ENCODE results near the gene BBS9. TPM values are rescaled to one million over a fixed set of nuclear protein-coding genes. Genes with fewer than 3 reads are reported as not detected.

BBS9 gene
- total RNA-seq, 4 donors from 2014 or later = 16.4 to 26.0 (median 21.4) TPM

DNA sequence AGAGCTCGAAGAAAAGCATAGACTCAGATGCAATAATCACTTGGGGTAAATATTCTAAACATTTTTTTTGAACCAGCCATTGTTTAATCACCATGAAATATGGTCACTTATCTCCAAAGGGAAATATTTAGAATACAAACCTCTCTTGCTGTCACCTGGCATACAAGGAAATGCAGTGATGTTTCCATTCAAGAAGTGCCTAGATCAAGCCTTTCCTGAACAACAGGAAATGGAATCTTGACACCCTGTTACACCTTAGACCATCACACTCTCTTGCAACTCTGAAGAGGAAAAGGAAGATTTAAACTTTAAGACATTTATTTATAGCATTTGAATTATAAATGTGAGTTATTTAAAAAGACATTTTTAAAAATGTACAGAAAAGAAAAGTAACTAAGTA, 512.9 kb downstream of the BBS9 start:
- no peaks in the 10 kb centered on the region for H3K9me3 ChIP-seq
- no peak for DNase-seq (ENCODE audit: low spot score in 2 of 2)
- H3K4me3 ChIP-seq = no peak overlapping the region
- peaks cover 13% of the 10 kb centered on the region for H3K4me1 ChIP-seq
- TF ChIP-seq EP300 (IDR thresholded peaks at IDR 0.05) = no peak
- TF ChIP-seq POLR2AphosphoS5 (IDR thresholded peaks at IDR 0.05) = no peak
- TF ChIP-seq, protein P1, sequence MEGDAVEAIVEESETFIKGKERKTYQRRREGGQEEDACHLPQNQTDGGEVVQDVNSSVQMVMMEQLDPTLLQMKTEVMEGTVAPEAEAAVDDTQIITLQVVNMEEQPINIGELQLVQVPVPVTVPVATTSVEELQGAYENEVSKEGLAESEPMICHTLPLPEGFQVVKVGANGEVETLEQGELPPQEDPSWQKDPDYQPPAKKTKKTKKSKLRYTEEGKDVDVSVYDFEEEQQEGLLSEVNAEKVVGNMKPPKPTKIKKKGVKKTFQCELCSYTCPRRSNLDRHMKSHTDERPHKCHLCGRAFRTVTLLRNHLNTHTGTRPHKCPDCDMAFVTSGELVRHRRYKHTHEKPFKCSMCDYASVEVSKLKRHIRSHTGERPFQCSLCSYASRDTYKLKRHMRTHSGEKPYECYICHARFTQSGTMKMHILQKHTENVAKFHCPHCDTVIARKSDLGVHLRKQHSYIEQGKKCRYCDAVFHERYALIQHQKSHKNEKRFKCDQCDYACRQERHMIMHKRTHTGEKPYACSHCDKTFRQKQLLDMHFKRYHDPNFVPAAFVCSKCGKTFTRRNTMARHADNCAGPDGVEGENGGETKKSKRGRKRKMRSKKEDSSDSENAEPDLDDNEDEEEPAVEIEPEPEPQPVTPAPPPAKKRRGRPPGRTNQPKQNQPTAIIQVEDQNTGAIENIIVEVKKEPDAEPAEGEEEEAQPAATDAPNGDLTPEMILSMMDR (IDR thresholded peaks at IDR 0.05) = no peak
- TF ChIP-seq POLR2A (IDR thresholded peaks at IDR 0.05) = no peak
- no peaks in the 10 kb centered on the region for H3K36me3 ChIP-seq
- H3K27me3 ChIP-seq = no peaks in the 10 kb centered on the region
- 87% methylated on average over 1 of the region's 1 CpG for WGBS
- no peak overlapping the region for H3K27ac ChIP-seq

DNA sequence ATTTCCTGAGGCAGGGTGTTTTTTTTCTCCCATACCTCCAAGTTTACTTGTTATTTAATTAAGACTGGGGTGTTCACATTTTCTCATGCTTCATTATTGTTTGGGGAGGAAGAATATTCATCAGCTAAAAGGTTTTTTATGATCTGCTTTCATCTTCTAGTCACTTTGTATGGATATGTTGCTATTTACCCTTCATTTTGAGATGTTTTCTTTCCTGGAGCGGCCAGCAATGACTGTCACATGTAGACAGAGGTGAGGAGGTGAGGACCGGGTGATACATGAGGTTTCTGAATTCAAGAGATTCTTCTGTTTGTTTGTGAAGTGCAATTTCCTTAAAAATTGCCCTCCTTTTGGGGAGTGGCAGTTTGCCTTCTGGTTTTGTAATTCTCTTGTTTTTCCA, 514.2 kb downstream of the BBS9 start:
- Histone ChIP-seq H3K9me3 (no peaks in the 10 kb centered on the region), H3K27me3 (no peaks in the 10 kb centered on the region), H3K4me3 (no peak overlapping the region), H3K27ac (no peak overlapping the region), H3K36me3 (no peaks in the 10 kb centered on the region), H3K4me1 (peaks cover 13% of the 10 kb centered on the region)
- 90% methylated on average over 2 of the region's 2 CpGs for WGBS
- no peak for DNase-seq (ENCODE audit: low spot score in 2 of 2)
- TF ChIP-seq EP300 (IDR thresholded peaks at IDR 0.05) (no peak), POLR2AphosphoS5 (IDR thresholded peaks at IDR 0.05) (no peak), POLR2A (IDR thresholded peaks at IDR 0.05) (no peak)
- TF ChIP-seq, protein P1 (IDR thresholded peaks at IDR 0.05) = no peak

DNA sequence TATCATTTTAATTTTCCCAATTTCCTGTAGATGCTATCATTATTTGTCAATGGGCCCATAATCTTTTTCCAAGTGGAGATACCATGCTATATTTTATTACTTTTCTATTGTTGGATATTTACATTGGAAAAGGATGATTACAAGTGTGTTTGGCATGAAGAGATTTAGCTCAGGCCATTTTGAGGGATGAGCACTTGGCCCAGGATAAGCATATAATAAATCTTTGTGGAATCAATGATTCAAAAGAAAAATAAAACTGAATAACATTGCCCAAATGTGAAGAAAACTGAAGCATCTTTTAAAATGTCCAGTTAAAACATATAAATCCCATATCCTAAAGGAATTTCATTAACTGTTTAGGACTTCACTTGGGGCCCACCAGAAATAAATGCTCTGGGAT, 515.1 kb downstream of the BBS9 start:
- no peak for TF ChIP-seq POLR2A (IDR thresholded peaks at IDR 0.05)
- no peak for TF ChIP-seq POLR2AphosphoS5 (IDR thresholded peaks at IDR 0.05)
- TF ChIP-seq EP300 (IDR thresholded peaks at IDR 0.05) = no peak
- TF ChIP-seq, protein P1 (IDR thresholded peaks at IDR 0.05) = no peak
- no peaks in the 10 kb centered on the region for H3K9me3 ChIP-seq
- DNase-seq (ENCODE audit: low spot score in 2 of 2) = no peak
- H3K4me1 ChIP-seq = peaks cover 13% of the 10 kb centered on the region
- no peaks in the 10 kb centered on the region for H3K36me3 ChIP-seq
- H3K4me3 ChIP-seq = no peak overlapping the region
- no peak overlapping the region for H3K27ac ChIP-seq
- no peaks in the 10 kb centered on the region for H3K27me3 ChIP-seq

DNA sequence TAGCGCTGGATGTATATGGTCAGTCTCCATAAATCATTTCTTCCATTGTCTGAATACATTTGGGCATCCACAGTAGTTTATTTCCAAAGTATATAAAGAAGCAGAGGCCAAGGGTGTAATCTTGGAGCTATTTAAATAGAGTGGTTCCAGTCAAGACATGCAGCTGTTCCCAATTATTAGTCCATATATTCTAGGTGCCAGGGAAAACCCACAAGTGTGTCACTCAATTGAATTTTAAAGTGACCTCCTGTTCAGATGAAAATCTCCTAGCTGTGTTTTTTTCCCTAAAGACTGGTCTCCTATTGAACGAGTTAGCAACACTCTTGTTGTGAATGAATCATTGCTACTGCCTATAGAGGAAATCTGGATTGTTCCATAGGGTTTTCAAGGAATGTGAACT, 515.7 kb downstream of the BBS9 start:
- 62% methylated on average over 2 of the region's 2 CpGs for WGBS

DNA sequence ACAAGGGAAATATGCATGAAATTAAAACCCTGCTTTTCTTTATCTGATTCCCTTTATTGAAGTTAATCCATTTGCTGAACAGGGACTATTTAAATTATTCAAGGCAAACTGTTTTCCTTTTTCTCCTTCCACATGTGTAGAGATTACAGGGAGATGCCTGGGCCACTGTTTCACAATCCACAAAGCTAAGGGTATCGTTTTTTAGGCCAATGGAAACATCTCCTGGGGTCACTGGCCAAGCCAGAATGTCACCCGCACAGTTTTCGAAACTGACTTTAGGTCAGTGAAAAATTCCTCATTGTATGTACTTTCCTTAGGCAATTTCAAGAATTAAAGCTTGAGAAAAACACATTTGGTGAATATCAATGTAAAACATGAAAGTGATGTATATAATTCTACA, 516.8 kb downstream of the BBS9 start:
- no peaks in the 10 kb centered on the region for H3K36me3 ChIP-seq
- no peak overlapping the region for H3K4me3 ChIP-seq
- no peak overlapping the region for H3K27ac ChIP-seq
- H3K27me3 ChIP-seq = no peaks in the 10 kb centered on the region
- no peaks in the 10 kb centered on the region for H3K9me3 ChIP-seq
- no peak for DNase-seq (ENCODE audit: low spot score in 2 of 2)
- WGBS = 82% methylated on average over 3 of the region's 3 CpGs
- peaks cover 13% of the 10 kb centered on the region for H3K4me1 ChIP-seq
- TF ChIP-seq POLR2AphosphoS5 (IDR thresholded peaks at IDR 0.05) (no peak), POLR2A (IDR thresholded peaks at IDR 0.05) (no peak), EP300 (IDR thresholded peaks at IDR 0.05) (no peak)
- TF ChIP-seq, protein P1 (IDR thresholded peaks at IDR 0.05) = no peak

More for the DNA sequence above, 515.7 kb downstream of the BBS9 start:
- TF ChIP-seq EP300 (IDR thresholded peaks at IDR 0.05) (no peak), POLR2AphosphoS5 (IDR thresholded peaks at IDR 0.05) (no peak)
- TF ChIP-seq, protein P1 (IDR thresholded peaks at IDR 0.05) = no peak
- peaks cover 13% of the 10 kb centered on the region for H3K4me1 ChIP-seq
- H3K27me3 ChIP-seq = no peaks in the 10 kb centered on the region
- no peak overlapping the region for H3K4me3 ChIP-seq
- H3K36me3 ChIP-seq = no peaks in the 10 kb centered on the region
- no peaks in the 10 kb centered on the region for H3K9me3 ChIP-seq
- no peak for DNase-seq (ENCODE audit: low spot score in 2 of 2)
- no peak overlapping the region for H3K27ac ChIP-seq

Data from suprapubic skin (tissue), 4 donors.